ENCODE data around the gene CDSN.

The CDSN gene

DNA sequence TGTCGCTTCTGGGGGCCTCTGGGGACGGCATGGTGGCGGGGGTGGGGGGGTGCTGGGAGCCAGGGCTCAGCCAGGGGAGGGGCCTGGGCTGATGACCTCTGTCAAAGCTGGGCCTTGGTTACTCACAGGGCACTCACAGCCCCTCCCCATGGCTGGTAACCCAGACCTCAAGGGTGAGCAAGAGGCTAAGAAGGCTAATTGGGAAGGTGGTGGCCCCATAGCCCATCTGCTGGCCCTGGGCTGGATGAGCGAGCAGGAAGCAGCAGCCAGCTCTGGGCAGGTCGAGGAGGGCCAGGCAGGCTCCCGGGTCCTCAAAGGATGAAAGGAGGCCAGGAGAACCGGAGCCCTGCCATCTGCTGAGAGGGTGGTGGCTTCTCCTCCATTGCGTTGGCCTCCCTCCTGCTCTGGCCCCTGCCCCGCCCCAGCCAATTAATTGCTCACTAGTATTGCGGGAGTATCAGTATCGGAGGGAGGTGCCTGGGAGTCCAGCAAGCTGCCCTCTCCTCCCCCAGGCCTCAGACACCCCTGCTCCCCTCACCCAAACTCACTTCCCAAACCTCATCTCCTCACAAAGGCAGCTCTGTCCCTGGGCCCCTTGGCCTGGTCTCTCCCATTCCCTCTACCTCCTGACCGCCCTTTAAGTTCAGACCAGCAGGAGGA lies 1.0 kb upstream of the CDSN start:
- TF ChIP-seq, protein P1, sequence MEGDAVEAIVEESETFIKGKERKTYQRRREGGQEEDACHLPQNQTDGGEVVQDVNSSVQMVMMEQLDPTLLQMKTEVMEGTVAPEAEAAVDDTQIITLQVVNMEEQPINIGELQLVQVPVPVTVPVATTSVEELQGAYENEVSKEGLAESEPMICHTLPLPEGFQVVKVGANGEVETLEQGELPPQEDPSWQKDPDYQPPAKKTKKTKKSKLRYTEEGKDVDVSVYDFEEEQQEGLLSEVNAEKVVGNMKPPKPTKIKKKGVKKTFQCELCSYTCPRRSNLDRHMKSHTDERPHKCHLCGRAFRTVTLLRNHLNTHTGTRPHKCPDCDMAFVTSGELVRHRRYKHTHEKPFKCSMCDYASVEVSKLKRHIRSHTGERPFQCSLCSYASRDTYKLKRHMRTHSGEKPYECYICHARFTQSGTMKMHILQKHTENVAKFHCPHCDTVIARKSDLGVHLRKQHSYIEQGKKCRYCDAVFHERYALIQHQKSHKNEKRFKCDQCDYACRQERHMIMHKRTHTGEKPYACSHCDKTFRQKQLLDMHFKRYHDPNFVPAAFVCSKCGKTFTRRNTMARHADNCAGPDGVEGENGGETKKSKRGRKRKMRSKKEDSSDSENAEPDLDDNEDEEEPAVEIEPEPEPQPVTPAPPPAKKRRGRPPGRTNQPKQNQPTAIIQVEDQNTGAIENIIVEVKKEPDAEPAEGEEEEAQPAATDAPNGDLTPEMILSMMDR (IDR thresholded peaks at IDR 0.05; ENCODE audit: insufficient read depth, low read length): no peak
- TF ChIP-seq SPI1 (IDR thresholded peaks at IDR 0.05; ENCODE audit: borderline replicate concordance, low read depth) (no peak), GABPA (IDR thresholded peaks at IDR 0.05; ENCODE audit: low read depth) (no peak), POLR2AphosphoS5 (IDR thresholded peaks at IDR 0.05; ENCODE audit: low read depth) (no peak)
- TF ChIP-seq, protein P2, sequence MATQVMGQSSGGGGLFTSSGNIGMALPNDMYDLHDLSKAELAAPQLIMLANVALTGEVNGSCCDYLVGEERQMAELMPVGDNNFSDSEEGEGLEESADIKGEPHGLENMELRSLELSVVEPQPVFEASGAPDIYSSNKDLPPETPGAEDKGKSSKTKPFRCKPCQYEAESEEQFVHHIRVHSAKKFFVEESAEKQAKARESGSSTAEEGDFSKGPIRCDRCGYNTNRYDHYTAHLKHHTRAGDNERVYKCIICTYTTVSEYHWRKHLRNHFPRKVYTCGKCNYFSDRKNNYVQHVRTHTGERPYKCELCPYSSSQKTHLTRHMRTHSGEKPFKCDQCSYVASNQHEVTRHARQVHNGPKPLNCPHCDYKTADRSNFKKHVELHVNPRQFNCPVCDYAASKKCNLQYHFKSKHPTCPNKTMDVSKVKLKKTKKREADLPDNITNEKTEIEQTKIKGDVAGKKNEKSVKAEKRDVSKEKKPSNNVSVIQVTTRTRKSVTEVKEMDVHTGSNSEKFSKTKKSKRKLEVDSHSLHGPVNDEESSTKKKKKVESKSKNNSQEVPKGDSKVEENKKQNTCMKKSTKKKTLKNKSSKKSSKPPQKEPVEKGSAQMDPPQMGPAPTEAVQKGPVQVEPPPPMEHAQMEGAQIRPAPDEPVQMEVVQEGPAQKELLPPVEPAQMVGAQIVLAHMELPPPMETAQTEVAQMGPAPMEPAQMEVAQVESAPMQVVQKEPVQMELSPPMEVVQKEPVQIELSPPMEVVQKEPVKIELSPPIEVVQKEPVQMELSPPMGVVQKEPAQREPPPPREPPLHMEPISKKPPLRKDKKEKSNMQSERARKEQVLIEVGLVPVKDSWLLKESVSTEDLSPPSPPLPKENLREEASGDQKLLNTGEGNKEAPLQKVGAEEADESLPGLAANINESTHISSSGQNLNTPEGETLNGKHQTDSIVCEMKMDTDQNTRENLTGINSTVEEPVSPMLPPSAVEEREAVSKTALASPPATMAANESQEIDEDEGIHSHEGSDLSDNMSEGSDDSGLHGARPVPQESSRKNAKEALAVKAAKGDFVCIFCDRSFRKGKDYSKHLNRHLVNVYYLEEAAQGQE (IDR thresholded peaks at IDR 0.05; ENCODE audit: insufficient replicate concordance, low read depth): no peak
- no peak overlapping the region for H3K4me3 ChIP-seq (replicated peaks; ENCODE audit: insufficient read depth, low read length)
- no peaks in the 10 kb centered on the region for H3K27me3 ChIP-seq (ENCODE audit: insufficient read depth, poor library complexity, severe bottlenecking)
- no peak overlapping the region for H3K27ac ChIP-seq (replicated peaks)
- DNase-seq (ENCODE audit: low read depth in 1 of 2, low spot score in 1 of 2): no peak

DNA sequence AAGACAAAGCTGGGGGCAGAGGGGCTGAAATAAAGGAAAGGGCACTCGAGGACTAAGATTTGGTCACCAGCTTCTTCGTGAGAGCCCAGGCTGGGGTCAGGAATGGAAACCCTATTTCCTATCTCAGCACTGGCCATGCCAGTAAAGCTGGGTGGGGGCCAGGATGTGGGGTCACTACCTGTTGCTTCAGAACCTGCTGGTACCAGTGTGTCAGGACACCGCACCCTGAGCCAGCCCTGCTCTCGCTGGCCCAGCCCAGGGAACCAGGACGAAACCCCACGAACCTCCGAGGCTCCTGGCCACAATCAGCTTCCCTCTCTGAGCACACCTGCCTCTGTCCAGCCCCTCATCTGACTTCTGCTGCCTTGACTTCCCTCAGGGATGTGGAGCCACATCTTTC lies 2.1 kb downstream of the CDSN start:
- TF ChIP-seq SPI1 (IDR thresholded peaks at IDR 0.05; ENCODE audit: borderline replicate concordance, low read depth) (no peak), POLR2AphosphoS5 (IDR thresholded peaks at IDR 0.05; ENCODE audit: low read depth) (no peak), GABPA (IDR thresholded peaks at IDR 0.05; ENCODE audit: low read depth) (no peak)
- TF ChIP-seq, protein P1 (IDR thresholded peaks at IDR 0.05; ENCODE audit: insufficient read depth, low read length): no peak
- TF ChIP-seq, protein P2 (IDR thresholded peaks at IDR 0.05; ENCODE audit: insufficient replicate concordance, low read depth): no peak
- no peak overlapping the region for H3K4me3 ChIP-seq (replicated peaks; ENCODE audit: insufficient read depth, low read length)
- peaks cover 6% of the 10 kb centered on the region for H3K27me3 ChIP-seq (ENCODE audit: insufficient read depth, poor library complexity, severe bottlenecking)
- no peak for DNase-seq (ENCODE audit: low read depth in 1 of 2, low spot score in 1 of 2)
- no peak overlapping the region for H3K27ac ChIP-seq (replicated peaks)

DNA sequence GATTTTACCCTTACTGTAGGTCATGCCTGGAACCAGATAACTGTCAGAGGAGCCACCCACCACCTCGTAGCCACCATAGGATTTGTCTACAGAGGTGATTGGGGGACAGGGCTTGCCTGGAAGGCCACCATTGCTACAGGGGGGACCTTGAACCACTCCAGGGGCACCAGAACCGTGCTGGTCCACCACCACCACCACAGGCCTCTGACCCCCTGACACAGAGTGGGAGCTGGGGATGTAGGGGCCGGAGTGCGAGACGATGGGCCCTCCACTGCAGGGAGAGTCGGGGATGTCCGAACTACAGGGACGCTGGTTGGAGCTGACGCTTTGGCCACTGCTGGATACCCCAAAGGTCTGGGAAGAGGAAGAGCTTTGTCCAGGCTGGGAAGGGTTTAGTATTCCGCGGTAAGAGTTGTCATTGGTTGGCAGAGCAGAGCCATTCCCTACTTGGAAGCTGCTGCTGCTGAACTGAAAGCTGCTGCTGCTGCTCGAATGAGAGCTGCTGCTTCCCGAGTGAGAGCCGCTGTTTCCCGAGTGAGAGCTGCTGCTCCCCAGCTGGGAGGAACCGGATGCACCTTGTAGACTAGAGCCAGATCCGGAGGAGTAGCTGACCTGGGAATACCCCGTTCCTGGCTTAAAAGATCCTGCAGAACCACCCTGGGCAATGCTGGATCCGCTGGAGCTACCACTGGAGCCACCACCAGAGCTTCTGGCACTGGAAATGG lies 3.4 kb downstream of the CDSN start:
- no peak overlapping the region for H3K27ac ChIP-seq (replicated peaks)
- TF ChIP-seq, protein P1 (IDR thresholded peaks at IDR 0.05; ENCODE audit: insufficient read depth, low read length): no peak
- TF ChIP-seq, protein P2 (IDR thresholded peaks at IDR 0.05; ENCODE audit: insufficient replicate concordance, low read depth): no peak
- H3K27me3 ChIP-seq (ENCODE audit: insufficient read depth, poor library complexity, severe bottlenecking): peaks cover 6% of the 10 kb centered on the region
- no peak overlapping the region for H3K4me3 ChIP-seq (replicated peaks; ENCODE audit: insufficient read depth, low read length)
- no peak for DNase-seq (ENCODE audit: low read depth in 1 of 2, low spot score in 1 of 2)
